ENCODE data around the gene POC1A. TPM values are rescaled to one million over a fixed set of nuclear protein-coding genes. Genes with fewer than 3 reads are reported as not detected.
A peak's percentile ranks its signal among the peaks of the same experiment; 100 is the strongest.

Gene POC1A
- total RNA-seq, 2 experiments from 2014 or later: 0.22 to 0.39 TPM

DNA sequence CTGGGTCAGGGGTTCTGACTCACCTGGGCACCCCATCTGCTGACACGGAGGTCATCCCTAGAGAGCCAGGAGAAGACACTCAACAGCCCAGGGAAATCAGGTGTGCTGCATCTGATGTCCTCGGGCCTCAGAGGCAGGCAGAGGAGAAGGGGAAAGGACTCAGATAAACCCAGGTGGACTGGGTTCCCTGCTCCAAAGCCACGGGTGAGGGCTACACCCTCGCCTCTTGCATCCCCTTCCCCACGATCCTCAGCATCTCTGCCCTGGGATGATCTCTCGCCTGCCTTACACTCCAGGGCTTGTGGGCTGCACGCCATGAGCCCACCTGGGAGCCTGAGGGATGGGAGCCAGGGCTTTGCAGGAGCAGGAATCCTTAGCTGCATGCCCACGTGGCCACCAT lies 89.7 kb downstream of the POC1A start:
- Mint-ChIP-seq H3K27ac (no peak overlapping the region), H3K36me3 (ENCODE audit: low read depth) (no peaks in the 10 kb centered on the region), H3K4me3 (no peak overlapping the region), H3K4me1 (ENCODE audit: low read depth) (no peaks in the 10 kb centered on the region), H3K9me3 (no peaks in the 10 kb centered on the region), H3K27me3 (no peaks in the 10 kb centered on the region)
- no peak for DNase-seq
- POLR2A ChIA-PET: no interaction called here
- Histone ChIP-seq H3K4me3 (ENCODE audit: low read length) (no peak overlapping the region), H3K4me1 (ENCODE audit: insufficient read depth, low read length) (no peaks in the 10 kb centered on the region), H3K36me3 (ENCODE audit: insufficient read depth, low read length) (no peaks in the 10 kb centered on the region), H3K9me3 (ENCODE audit: control insufficient read depth in 1 of 2, insufficient read depth in 1 of 2, low read length in 2 of 2) (no peaks in the 10 kb centered on the region), H3K27me3 (ENCODE audit: control insufficient read depth in 1 of 2, insufficient read depth in 2 of 2, low read length in 2 of 2) (no peaks in the 10 kb centered on the region), H3K27ac (ENCODE audit: low read depth in 1 of 2, low read length in 2 of 2) (no peak overlapping the region)
- no peak for ATAC-seq (ENCODE audit: poor library complexity)
- CTCF ChIA-PET: no interaction called here
- no peak for TF ChIP-seq CTCF (IDR thresholded peaks at IDR 0.05)
- intact Hi-C loops (cut with DNase I, micrococcal nuclease): no loop called here

DNA sequence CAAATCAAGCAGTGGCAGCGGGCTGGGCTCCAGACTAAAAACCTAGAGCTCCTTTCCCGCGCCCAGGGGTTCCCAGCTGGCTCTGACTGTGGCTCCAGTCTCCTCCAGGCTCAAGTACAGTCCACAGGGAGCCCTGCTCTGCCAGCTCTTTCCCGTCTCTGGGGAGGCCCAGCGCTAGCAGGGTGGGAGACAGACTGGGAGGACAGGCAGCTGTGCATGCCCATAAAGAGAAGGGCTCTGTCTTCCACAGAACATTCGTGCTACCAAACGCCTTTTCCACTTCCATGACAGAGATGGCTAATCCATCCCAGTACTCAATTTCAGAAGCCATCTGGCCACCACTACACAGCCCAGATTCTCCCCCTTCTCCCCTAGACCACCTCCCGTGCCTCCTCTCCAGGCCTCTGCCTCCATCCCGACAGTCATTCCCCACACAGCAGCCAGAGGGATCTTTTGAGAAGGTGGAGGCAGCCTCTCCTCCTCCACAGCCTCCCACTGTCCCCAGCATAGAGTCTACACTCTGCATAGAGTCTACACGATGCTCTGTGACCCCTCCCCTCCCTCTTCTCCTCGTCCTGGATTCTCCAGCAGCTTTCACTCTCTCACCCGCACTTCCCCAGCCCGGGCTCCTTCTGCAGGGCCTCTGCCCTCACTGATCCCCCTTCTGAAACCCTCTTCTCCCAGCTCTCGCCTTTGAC lies 91.0 kb downstream of the POC1A start:
- no peaks in the 10 kb centered on the region for H3K4me1 Mint-ChIP-seq (ENCODE audit: low read depth)
- no peaks in the 10 kb centered on the region for H3K9me3 Mint-ChIP-seq
- no peak overlapping the region for H3K27ac ChIP-seq (ENCODE audit: low read depth in 1 of 2, low read length in 2 of 2)
- DNase-seq: no peak
- ChIA-PET POLR2A (no interaction called here), CTCF (no interaction called here)
- ATAC-seq (ENCODE audit: poor library complexity): no peak
- no peak for TF ChIP-seq CTCF (IDR thresholded peaks at IDR 0.05)
- intact Hi-C loops (cut with DNase I, micrococcal nuclease): no loop called here
- no peak overlapping the region for H3K4me3 Mint-ChIP-seq
- no peaks in the 10 kb centered on the region for H3K9me3 ChIP-seq (ENCODE audit: control insufficient read depth in 1 of 2, insufficient read depth in 1 of 2, low read length in 2 of 2)
- H3K4me1 ChIP-seq (ENCODE audit: insufficient read depth, low read length): peaks cover 2% of the 10 kb centered on the region
- H3K27me3 Mint-ChIP-seq: no peaks in the 10 kb centered on the region
- H3K36me3 ChIP-seq (ENCODE audit: insufficient read depth, low read length): no peaks in the 10 kb centered on the region
- H3K27me3 ChIP-seq (ENCODE audit: control insufficient read depth in 1 of 2, insufficient read depth in 2 of 2, low read length in 2 of 2): no peaks in the 10 kb centered on the region
- H3K27ac Mint-ChIP-seq: no peak overlapping the region
- no peak overlapping the region for H3K4me3 ChIP-seq (ENCODE audit: low read length)
- H3K36me3 Mint-ChIP-seq (ENCODE audit: low read depth): no peaks in the 10 kb centered on the region

- Mint-ChIP-seq H3K4me3 (no peak overlapping the region), H3K36me3 (ENCODE audit: low read depth) (no peaks in the 10 kb centered on the region), H3K9me3 (no peaks in the 10 kb centered on the region), H3K4me1 (ENCODE audit: low read depth) (peaks cover 2% of the 10 kb centered on the region), H3K27me3 (no peaks in the 10 kb centered on the region), H3K27ac (no peak overlapping the region)
- CTCF ChIA-PET: no interaction called here
- H3K36me3 ChIP-seq (ENCODE audit: insufficient read depth, low read length): no peaks in the 10 kb centered on the region
- TF ChIP-seq CTCF (IDR thresholded peaks at IDR 0.05): no peak
- H3K9me3 ChIP-seq (ENCODE audit: control insufficient read depth in 1 of 2, insufficient read depth in 1 of 2, low read length in 2 of 2): no peaks in the 10 kb centered on the region
- H3K27me3 ChIP-seq (ENCODE audit: control insufficient read depth in 1 of 2, insufficient read depth in 2 of 2, low read length in 2 of 2): no peaks in the 10 kb centered on the region
- no peak overlapping the region for H3K27ac ChIP-seq (ENCODE audit: low read depth in 1 of 2, low read length in 2 of 2)
- ATAC-seq (ENCODE audit: poor library complexity): no peak
- peaks cover 9% of the 10 kb centered on the region for H3K4me1 ChIP-seq (ENCODE audit: insufficient read depth, low read length)
- no peak overlapping the region for H3K4me3 ChIP-seq (ENCODE audit: low read length)
- POLR2A ChIA-PET: no interaction called here
- DNase-seq: peak in 3 of 14 experiments; percentile 30 to 75 (median 64)
- intact Hi-C loops (cut with DNase I, micrococcal nuclease): no loop called here
These were observed 91.7 kb downstream of the POC1A start for GRCh38 chr3:52062505-52062904.

Measured in CD4-positive, alpha-beta T cell (primary cell).